ENCODE measurements around the gene OR2S2. TPM values are rescaled to one million over a fixed set of nuclear protein-coding genes. Genes with fewer than 3 reads are reported as not detected.

Gene OR2S2
- total RNA-seq, 1 donor from 2014 or later: not detected

GRCh38 chr9:35923598-35923926 lies 34.4 kb downstream of the OR2S2 start:
- Mint-ChIP-seq H3K36me3 (ENCODE audit: low read depth) (no peaks in the 10 kb centered on the region), H3K4me1 (peaks cover 1% of the 10 kb centered on the region), H3K9me3 (no peaks in the 10 kb centered on the region), H3K4me3 (no peak overlapping the region), H3K27me3 (peaks cover 18% of the 10 kb centered on the region), H3K27ac (no peak overlapping the region)
- intact Hi-C loops (cut with micrococcal nuclease): no loop called here
- DNase-seq (no peak), ATAC-seq (ENCODE audit: low read depth) (no peak)
- CTCF ChIA-PET: no interaction called here
- no peak for TF ChIP-seq CTCF (IDR thresholded peaks at IDR 0.05)
- POLR2A ChIA-PET: interaction anchor here (0.6 kb wide), 1 partner anchor 20 kb away, joined by 4 read pairs; no protein-coding TSS in a partner anchor

- intact Hi-C loops (cut with micrococcal nuclease): no loop called here
- TF ChIP-seq CTCF (IDR thresholded peaks at IDR 0.05): no peak
- Mint-ChIP-seq H3K4me1 (peaks cover 2% of the 10 kb centered on the region), H3K9me3 (no peaks in the 10 kb centered on the region), H3K27me3 (peaks cover 8% of the 10 kb centered on the region), H3K27ac (no peak overlapping the region), H3K36me3 (ENCODE audit: low read depth) (no peaks in the 10 kb centered on the region), H3K4me3 (no peak overlapping the region)
- ATAC-seq (ENCODE audit: low read depth): no peak
- DNase-seq: no peak
- ChIA-PET POLR2A (no interaction called here), CTCF (interaction anchor here (0.7 kb wide), 1 partner anchor 15 kb away, joined by 3 read pairs; the partner anchor contains the start of gene HRCT1)
These were observed 37.8 kb downstream of the OR2S2 start for GRCh38 chr9:35920051-35920620.

GRCh38 chr9:35919212-35920008 lies 38.5 kb downstream of the OR2S2 start:
- ATAC-seq (ENCODE audit: low read depth) (no peak), DNase-seq (no peak)
- intact Hi-C loops (cut with micrococcal nuclease): no loop called here
- no peak for TF ChIP-seq CTCF (IDR thresholded peaks at IDR 0.05)
- no peaks in the 10 kb centered on the region for H3K9me3 Mint-ChIP-seq
- H3K36me3 Mint-ChIP-seq (ENCODE audit: low read depth): no peaks in the 10 kb centered on the region
- no peak overlapping the region for H3K27ac Mint-ChIP-seq
- H3K27me3 Mint-ChIP-seq: peaks cover 8% of the 10 kb centered on the region
- ChIA-PET POLR2A (no interaction called here), CTCF (interaction anchor here (0.6 to 0.7 kb wide), 2 partner anchors 13 to 14 kb away, joined by 3 to 4 read pairs; partner anchors contain the start of gene HRCT1)
- H3K4me3 Mint-ChIP-seq: no peak overlapping the region
- peaks cover 2% of the 10 kb centered on the region for H3K4me1 Mint-ChIP-seq

GRCh38 chr9:35918780-35919179 lies 39.2 kb downstream of the OR2S2 start:
- POLR2A ChIA-PET: no interaction called here
- no peak for TF ChIP-seq CTCF (IDR thresholded peaks at IDR 0.05)
- ATAC-seq (ENCODE audit: low read depth): no peak
- peaks cover 8% of the 10 kb centered on the region for H3K27me3 Mint-ChIP-seq
- intact Hi-C loops (cut with micrococcal nuclease): no loop called here
- H3K9me3 Mint-ChIP-seq: no peaks in the 10 kb centered on the region
- CTCF ChIA-PET: no interaction called here
- no peak overlapping the region for H3K4me3 Mint-ChIP-seq
- H3K27ac Mint-ChIP-seq: no peak overlapping the region
- H3K4me1 Mint-ChIP-seq: peaks cover 2% of the 10 kb centered on the region
- DNase-seq: no peak
- no peaks in the 10 kb centered on the region for H3K36me3 Mint-ChIP-seq (ENCODE audit: low read depth)

- Mint-ChIP-seq H3K27ac (no peak overlapping the region), H3K4me3 (no peak overlapping the region), H3K4me1 (peaks cover 2% of the 10 kb centered on the region), H3K36me3 (ENCODE audit: low read depth) (no peaks in the 10 kb centered on the region), H3K9me3 (no peaks in the 10 kb centered on the region), H3K27me3 (no peaks in the 10 kb centered on the region)
- ChIA-PET CTCF (no interaction called here), POLR2A (no interaction called here)
- intact Hi-C loops (cut with micrococcal nuclease): no loop called here
- no peak for ATAC-seq (ENCODE audit: low read depth)
- no peak for DNase-seq
- no peak for TF ChIP-seq CTCF (IDR thresholded peaks at IDR 0.05)
These were observed 40.7 kb downstream of the OR2S2 start for GRCh38 chr9:35917261-35917660.
